HG03460 (cell line): ENCODE measurements around the gene CWH43.
"Not testable (repeated sequence)": the region's sequence is repeated elsewhere in the genome, so short reads cannot be mapped to it uniquely, and the experiment has no call there.

Experiments used
- ATAC-seq: cut with Tn5 transposase; IDR thresholded peaks from one replicate; pipeline ENCODE4 v1.9.1; 2021; ENCODE audit not compliant: unreplicated experiment

Gene CWH43

GRCh38 chr4:48974979-48975640 lies 11.0 kb upstream of the CWH43 start:
- ATAC-seq = no peak

DNA sequence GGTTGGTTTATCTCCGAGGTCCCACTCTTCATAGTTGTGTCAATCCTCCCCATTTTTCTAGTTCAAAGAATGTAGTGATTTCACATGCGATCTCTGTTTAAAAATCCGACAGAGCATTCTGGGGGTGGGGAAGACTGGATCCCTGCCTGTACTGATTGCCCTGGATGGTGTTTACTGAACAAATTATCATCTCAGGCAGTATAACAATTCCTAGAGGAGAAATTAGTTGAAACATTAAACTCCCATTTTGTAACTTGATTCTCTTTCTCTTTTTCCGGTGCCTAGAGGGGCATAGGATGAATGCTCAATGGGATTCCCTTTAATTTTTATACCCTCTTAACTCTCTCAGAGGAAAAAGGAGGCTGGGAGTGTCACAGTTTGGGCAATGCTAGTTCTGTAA lies 10.0 kb upstream of the CWH43 start:
- no peak for ATAC-seq

DNA sequence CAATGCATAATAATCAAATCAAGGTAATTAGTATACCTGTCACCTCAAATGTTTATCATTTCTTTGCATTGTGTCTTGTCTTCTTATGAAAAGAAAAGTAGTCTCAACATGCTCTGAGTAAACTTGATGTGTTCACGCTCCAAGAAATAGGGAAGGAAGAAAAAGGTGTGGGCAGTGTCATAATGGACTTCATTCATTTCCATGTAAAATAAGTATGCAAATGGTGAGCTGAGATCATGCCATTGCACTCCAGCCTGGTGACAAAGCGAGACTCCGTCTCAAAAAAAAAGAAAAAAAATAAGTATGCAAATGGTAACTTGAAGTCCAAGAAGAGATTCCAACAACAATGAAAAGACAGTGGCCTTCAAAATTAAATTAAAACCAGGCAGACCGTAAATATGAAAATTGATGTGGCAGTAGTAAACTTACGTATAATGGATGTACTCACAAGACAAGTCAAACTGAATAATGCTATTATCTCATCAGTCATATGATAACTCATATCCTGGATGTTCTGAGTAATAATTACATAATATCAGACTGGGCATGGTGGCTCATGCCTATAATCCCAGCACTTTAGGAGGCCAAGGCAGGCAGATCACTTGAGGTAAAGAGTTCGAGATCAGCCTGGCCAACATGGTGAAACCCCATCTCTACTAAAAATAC lies 6.0 kb upstream of the CWH43 start:
- ATAC-seq = no peak

DNA sequence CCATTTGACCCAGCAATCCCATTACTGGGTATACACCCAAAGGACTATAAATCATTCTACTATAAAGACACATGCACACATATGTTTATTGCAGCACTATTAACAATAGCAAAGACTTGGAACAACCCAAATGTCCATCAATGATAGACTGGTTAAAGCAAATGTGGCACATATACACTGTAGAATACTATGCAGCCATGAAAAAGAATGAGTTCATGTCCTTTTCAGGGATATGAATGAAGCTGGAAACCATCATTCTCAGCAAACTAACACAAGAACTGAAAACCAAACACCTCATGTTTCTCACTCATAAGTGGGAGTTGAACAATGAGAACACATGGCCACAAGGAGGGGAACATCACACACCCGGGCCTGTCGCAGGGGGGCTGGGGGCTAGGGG lies 2.1 kb upstream of the CWH43 start:
- not testable (repeated sequence) for ATAC-seq

DNA sequence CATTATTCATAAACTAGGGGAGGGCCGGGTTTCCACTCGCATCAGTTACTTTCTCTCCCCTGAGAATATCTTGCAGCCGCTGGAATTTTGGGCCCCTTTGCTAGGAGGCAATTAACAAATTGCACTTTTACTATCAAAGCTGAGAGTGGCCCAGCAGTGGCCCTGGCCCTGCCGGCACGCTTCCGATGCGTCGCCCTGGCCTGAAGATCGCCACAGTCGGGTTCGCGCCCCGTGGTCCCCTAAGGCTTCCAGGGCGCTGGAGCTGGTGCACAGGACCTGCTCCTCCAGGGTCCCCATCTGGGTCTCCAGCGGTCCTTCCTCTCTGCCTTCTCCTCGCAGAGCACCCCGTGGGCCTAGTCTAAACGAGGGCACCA lies 486 bp upstream of the CWH43 start:
- no peak for ATAC-seq

DNA sequence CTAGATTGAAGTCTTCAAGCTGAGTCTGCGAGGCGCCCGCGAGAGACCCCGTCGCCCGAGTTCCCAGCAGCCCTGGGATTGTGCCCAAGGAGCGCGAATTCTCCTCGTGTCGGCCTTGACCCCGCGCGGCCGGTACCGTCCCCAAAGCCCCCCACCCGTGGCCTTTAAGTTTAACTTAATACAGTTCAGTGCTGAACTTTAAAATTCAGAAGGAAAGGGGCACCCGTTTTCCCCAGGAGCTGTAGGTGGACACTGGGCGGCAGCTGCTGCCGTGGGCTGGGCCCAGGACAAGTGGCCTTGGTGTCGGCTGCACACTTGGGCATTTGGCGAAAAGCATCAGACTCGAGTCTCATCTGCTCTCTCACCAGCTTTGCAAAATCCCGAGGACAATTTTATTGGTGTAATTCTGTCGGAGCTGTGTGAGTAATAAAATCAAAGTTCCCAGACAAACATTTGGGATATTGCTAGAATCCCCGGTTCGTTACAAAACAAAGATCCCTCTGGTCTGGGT lies 634 bp downstream of the CWH43 start:
- no peak for ATAC-seq

DNA sequence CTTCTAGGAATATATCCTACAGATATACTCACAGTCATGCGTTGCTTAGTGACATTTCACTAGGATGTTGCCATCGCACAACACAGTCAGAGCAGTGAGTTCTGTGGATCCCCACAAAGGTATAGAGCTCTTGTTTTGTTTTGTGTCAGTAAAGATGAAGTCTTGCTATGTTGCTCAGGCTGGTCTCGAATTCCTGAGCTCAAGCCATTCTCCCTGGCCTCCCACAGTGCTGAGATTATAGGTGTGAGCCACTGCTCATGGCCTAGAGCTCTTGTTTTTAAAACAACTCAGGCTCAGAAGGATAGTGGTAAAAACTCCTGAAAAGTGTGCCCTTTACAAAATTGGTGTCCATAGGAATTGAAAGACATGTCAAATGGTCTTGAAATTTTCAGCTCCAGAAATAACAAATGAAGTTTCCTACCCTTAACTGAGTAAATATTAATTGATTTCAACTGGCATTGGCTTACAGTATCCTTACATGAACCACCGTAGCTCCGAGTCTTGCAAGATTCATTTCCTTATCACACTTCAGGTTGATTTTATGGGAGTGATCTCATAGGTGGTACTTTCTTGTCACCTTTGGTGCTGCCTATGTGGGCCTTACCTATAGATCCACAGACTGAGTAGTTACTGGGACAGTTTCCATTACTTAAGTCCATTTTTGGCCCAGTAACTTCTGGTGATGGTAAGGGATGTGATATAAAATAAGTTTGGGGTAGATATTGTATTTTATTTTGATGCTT lies 3.6 kb downstream of the CWH43 start:
- no peak for ATAC-seq

DNA sequence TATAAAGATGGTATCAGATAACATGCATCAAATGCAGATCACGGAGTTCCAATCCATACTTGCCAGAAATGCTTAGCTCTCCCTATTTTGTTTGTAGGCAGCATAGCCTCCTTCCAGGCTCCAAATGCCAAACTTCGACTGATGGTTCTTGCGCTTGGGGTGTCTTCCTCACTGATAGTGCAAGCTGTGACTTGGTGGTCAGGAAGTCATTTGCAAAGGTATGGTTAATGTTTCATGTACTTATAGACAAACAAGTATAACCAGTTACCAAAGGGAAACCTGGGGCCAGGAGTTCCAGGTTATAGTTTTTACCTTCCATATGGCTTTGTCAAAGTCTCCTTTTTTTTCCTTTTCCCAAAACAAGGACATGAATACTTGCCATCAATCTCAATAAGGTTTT lies 5.3 kb downstream of the CWH43 start:
- ATAC-seq = no peak

DNA sequence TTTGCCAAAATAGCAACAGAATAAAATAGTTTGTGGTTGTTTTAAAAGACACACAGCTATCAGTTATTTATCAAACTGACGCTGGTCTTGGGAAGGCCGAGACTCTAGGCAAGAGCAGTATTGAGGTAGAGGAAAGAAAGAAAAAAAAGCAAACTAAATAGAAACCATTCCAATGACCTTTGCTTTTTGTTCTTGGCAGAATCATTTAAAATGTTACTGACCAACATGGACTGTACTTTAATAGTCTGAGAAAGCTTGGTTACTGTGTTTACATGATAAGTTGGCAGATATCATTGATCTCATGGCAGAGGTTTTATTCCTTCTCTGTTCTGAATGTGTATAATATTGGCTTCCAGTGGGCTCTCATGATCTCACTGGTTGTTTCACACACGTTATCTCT lies 11.9 kb downstream of the CWH43 start:
- no peak for ATAC-seq

- no peak for ATAC-seq
Observed at GRCh38 chr4:48998440-48998839, 12.4 kb downstream of the CWH43 start.

GRCh38 chr4:49000806-49001205 lies 14.7 kb downstream of the CWH43 start:
- ATAC-seq = no peak

- ATAC-seq = no peak
Observed at GRCh38 chr4:49002931-49003330, 16.9 kb downstream of the CWH43 start.

GRCh38 chr4:49018718-49019295 lies 32.7 kb downstream of the CWH43 start:
- ATAC-seq = no peak

GRCh38 chr4:49032440-49033161 lies 46.5 kb downstream of the CWH43 start:
- ATAC-seq = no peak

DNA sequence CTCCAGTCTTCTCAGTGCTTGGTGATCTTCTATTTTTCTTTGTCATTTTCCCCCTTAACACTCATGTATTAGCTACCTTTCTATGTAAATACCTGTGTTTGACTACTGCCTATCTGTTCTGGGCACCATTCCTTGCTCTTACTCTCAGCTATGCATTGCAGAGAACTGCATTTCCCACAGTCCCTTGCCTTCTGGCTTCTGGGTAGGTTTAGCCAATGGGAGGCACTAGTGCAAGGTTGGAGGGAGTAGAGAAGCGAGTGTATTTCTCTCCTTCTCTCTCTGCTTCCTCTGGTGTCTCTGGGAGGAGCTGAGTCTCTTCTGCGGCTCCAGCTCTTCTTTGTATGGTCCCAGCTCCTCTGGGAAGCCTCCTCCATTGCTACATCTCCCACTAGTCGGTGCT lies 50.5 kb downstream of the CWH43 start:
- ATAC-seq = no peak

DNA sequence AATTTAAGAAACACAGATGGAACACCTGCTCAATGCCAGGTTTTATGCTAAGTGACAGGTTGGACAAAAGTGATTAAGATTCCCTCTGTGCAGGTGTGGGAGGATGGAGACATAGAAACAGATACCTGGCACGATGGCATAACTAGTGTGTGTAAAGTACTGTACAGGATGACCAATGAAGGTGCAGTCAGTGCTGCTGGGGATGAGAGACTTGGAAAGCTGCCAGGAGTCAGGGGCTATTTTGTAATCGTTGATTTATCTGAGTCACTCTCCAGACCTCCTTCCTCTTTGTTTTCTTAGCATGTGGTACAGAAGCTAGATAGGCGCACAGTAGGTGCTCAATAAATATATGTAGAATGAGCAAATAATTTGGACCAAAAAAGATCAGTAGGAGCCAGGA lies 58.2 kb downstream of the CWH43 start:
- ATAC-seq = no peak

DNA sequence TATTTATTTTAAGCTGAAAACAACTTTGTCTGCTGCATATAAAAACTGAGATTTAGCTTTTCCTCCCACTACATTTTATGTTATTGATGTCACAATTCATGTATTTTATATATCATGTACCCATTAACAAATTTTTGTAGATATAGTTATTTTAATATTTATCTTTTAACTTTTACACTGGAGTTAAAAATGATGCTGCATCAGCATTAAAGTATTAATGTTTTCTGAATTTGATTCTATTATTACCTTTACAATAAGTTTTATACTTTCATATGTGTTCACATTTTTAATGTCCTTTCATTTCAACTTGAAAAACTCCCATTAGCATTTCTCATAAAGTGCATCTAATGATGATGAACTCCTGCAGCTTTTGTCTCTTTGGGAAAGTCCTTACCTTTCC lies 72.2 kb downstream of the CWH43 start:
- no peak for ATAC-seq

DNA sequence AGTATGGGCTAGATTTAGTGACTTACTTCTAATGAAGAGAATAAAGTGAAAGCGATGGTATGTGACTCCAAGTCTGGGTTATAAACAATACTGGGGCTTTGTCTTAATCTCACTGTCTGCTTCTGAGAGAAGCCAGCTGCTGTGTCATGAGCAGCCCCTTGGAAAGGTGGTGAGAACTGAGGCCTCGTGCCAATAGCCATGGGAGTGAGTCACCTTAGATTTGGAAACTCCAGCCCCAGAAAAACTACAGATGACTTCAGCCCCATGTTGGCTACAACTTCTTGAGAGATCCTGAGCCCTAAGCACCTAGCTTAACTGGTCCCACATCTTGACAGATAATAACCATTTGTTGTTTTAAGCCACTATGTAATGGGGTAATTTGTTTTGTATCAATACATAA lies 77.6 kb downstream of the CWH43 start:
- no peak for ATAC-seq

- not testable (repeated sequence) for ATAC-seq
Observed at GRCh38 chr4:49072196-49072595, 86.1 kb downstream of the CWH43 start.

GRCh38 chr4:49091883-49092282 lies 105.8 kb downstream of the CWH43 start:
- ATAC-seq = not testable (repeated sequence)

GRCh38 chr4:49092608-49093135 lies 106.6 kb downstream of the CWH43 start:
- not testable (repeated sequence) for ATAC-seq
